Measurements from ENCODE around the gene SMYD1. TPM values are rescaled to one million over a fixed set of nuclear protein-coding genes. Genes with fewer than 3 reads are reported as not detected.

SMYD1 gene
- total RNA-seq, 1 experiment from 2014 or later, result not detected

DNA sequence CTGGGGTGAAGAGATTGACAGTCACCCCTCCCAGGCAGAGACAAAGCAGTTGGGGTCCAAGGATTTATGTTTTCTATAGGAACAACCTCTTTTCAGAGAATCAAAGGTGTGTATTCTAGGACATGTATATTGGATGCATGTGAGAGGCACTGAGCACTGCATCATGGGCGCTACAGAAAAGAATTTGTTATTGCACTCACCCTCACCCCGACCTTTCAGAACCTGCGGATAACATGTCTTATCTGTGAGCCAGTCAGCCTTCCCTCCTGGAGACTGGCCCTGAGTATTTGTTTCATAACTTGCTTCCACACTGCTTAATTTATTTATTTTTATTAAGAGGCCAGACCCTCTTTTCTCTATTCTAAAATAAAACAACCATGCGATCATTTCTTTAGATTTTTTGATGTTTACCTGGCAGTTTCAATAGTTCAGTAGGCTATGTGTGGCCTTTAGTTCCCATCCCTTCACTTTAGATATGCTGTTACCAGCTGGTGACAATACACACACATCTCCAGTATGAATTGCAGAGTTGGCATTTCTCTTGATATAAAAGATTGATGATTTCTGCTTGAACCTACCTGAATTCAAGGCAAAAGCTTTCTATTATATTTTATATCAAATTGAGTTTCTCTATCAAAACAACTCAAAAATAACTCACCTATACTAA is 30.4 kb downstream of the SMYD1 start:
- CTCF ChIA-PET, result interaction anchor here (1.1 kb wide), 1 partner anchor 38 kb away, joined by 3 read pairs; no protein-coding TSS in a partner anchor

More for the DNA sequence above, 30.4 kb downstream of the SMYD1 start:
- Histone ChIP-seq H3K9me2 (ENCODE audit: insufficient read depth) (no peaks in the 10 kb centered on the region), H3K79me2 (ENCODE audit: insufficient read depth, low read length) (no peaks in the 10 kb centered on the region), H3K36me3 (ENCODE audit: control insufficient read depth in 1 of 2, insufficient read depth in 2 of 2, low read length in 2 of 2) (no peaks in the 10 kb centered on the region), H3K9ac (ENCODE audit: low read length) (no peak overlapping the region), H3K27ac (ENCODE audit: low read depth, low read length) (no peak overlapping the region), H3K27me3 (ENCODE audit: insufficient read depth, low read length) (no peaks in the 10 kb centered on the region), H2AFZ (ENCODE audit: low read depth, low read length, poor library complexity, severe bottlenecking) (no peak overlapping the region), H3K4me2 (ENCODE audit: low read length) (no peak overlapping the region), H3K9me3 (ENCODE audit: control insufficient read depth in 1 of 2, insufficient read depth in 1 of 2, low read depth in 1 of 2, low read length in 2 of 2) (no peaks in the 10 kb centered on the region), H3K4me1 (ENCODE audit: control insufficient read depth in 1 of 2, insufficient read depth in 2 of 2, low read length in 2 of 2) (no peaks in the 10 kb centered on the region), H4K20me1 (ENCODE audit: insufficient read depth) (no peaks in the 10 kb centered on the region), H3K4me3 (replicated peaks in 1 of 2; ENCODE audit: low read depth in 1 of 2, low read length in 2 of 2) (no peak overlapping the region)
- intact Hi-C loops (cut with micrococcal nuclease), result no loop called here
- POLR2A ChIA-PET, result interaction anchor here (1.2 kb wide), 1 partner anchor 82 kb away, joined by 4 read pairs; the partner anchor contains the start of gene RNU2-63P
- ATAC-seq (no peak), DNase-seq (ENCODE audit: low read depth, low spot score) (no peak)
- RAD21 ChIA-PET (ENCODE audit: low non-redundant PET in 1 of 2, low total read pairs in 2 of 2, uncharacterized antibody in 2 of 2, unreplicated experiment in 2 of 2), result no interaction called here
- BruUV-seq (replicated peaks), result no TSS peak
- no peak for TF ChIP-seq JUND (IDR thresholded peaks at IDR 0.05)
- no peak for TF ChIP-seq EZH2 (IDR thresholded peaks at IDR 0.05)
- no peak for TF ChIP-seq EZH2phosphoT487 (IDR thresholded peaks at IDR 0.05; ENCODE audit: borderline replicate concordance)
- no peak for TF ChIP-seq YY1 (IDR thresholded peaks at IDR 0.05; ENCODE audit: extremely low read depth, insufficient replicate concordance, low read depth, low read length)
- no peak for TF ChIP-seq POLR2AphosphoS5 (IDR thresholded peaks at IDR 0.05; ENCODE audit: low read depth, low read length)
- TF ChIP-seq POLR2A (IDR thresholded peaks at IDR 0.05; ENCODE audit: borderline replicate concordance, extremely low read depth, insufficient read depth, insufficient read length), result no peak
- TF ChIP-seq, protein P1, sequence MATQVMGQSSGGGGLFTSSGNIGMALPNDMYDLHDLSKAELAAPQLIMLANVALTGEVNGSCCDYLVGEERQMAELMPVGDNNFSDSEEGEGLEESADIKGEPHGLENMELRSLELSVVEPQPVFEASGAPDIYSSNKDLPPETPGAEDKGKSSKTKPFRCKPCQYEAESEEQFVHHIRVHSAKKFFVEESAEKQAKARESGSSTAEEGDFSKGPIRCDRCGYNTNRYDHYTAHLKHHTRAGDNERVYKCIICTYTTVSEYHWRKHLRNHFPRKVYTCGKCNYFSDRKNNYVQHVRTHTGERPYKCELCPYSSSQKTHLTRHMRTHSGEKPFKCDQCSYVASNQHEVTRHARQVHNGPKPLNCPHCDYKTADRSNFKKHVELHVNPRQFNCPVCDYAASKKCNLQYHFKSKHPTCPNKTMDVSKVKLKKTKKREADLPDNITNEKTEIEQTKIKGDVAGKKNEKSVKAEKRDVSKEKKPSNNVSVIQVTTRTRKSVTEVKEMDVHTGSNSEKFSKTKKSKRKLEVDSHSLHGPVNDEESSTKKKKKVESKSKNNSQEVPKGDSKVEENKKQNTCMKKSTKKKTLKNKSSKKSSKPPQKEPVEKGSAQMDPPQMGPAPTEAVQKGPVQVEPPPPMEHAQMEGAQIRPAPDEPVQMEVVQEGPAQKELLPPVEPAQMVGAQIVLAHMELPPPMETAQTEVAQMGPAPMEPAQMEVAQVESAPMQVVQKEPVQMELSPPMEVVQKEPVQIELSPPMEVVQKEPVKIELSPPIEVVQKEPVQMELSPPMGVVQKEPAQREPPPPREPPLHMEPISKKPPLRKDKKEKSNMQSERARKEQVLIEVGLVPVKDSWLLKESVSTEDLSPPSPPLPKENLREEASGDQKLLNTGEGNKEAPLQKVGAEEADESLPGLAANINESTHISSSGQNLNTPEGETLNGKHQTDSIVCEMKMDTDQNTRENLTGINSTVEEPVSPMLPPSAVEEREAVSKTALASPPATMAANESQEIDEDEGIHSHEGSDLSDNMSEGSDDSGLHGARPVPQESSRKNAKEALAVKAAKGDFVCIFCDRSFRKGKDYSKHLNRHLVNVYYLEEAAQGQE (IDR thresholded peaks at IDR 0.05; ENCODE audit: low read depth), result no peak
- TF ChIP-seq, protein P2, sequence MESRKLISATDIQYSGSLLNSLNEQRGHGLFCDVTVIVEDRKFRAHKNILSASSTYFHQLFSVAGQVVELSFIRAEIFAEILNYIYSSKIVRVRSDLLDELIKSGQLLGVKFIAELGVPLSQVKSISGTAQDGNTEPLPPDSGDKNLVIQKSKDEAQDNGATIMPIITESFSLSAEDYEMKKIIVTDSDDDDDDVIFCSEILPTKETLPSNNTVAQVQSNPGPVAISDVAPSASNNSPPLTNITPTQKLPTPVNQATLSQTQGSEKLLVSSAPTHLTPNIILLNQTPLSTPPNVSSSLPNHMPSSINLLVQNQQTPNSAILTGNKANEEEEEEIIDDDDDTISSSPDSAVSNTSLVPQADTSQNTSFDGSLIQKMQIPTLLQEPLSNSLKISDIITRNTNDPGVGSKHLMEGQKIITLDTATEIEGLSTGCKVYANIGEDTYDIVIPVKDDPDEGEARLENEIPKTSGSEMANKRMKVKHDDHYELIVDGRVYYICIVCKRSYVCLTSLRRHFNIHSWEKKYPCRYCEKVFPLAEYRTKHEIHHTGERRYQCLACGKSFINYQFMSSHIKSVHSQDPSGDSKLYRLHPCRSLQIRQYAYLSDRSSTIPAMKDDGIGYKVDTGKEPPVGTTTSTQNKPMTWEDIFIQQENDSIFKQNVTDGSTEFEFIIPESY (IDR thresholded peaks at IDR 0.05; ENCODE audit: extremely low read depth, insufficient replicate concordance, low read length), result no peak
- TF ChIP-seq SP1 (IDR thresholded peaks at IDR 0.05; ENCODE audit: low read depth), result no peak
- no peak for TF ChIP-seq ZNF274 (IDR thresholded peaks at IDR 0.05; ENCODE audit: low read depth, low read length)
- no peak for TF ChIP-seq FOSL1 (IDR thresholded peaks at IDR 0.05; ENCODE audit: low read depth)
- TF ChIP-seq ZFX (IDR thresholded peaks at IDR 0.05), result no peak
- no peak for TF ChIP-seq EGR1 (IDR thresholded peaks at IDR 0.05; ENCODE audit: low read depth)
- TF ChIP-seq, protein P3, sequence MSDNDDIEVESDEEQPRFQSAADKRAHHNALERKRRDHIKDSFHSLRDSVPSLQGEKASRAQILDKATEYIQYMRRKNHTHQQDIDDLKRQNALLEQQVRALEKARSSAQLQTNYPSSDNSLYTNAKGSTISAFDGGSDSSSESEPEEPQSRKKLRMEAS (IDR thresholded peaks at IDR 0.05), result no peak
- TF ChIP-seq CEBPB (IDR thresholded peaks at IDR 0.05; ENCODE audit: low read depth), result no peak
- no peak for TF ChIP-seq SIN3A (IDR thresholded peaks at IDR 0.05; ENCODE audit: low read depth)
- TF ChIP-seq CBX3 (IDR thresholded peaks at IDR 0.05; ENCODE audit: low read depth), result no peak

All from HCT116 (cell line).